Stimulated activated CD8-positive, alpha-beta memory T cell treated with anti-CD3 and anti-CD28 coated beads, Interleukin-12 subunit alpha, Interleukin-12 subunit beta, amount 100 ng/mL, for 1 hour (primary cell): Measurements from ENCODE around the gene MROH7.
"Not testable (repeated sequence)": the region's sequence is repeated elsewhere in the genome, so short reads cannot be mapped to it uniquely, and the experiment has no call there.

Source experiments
- DNase-seq: peaks from one replicate; pipeline ENCODE4 v3.0.0-alpha.2; 2020; ENCODE audit warnings: low read depth

MROH7 gene

DNA sequence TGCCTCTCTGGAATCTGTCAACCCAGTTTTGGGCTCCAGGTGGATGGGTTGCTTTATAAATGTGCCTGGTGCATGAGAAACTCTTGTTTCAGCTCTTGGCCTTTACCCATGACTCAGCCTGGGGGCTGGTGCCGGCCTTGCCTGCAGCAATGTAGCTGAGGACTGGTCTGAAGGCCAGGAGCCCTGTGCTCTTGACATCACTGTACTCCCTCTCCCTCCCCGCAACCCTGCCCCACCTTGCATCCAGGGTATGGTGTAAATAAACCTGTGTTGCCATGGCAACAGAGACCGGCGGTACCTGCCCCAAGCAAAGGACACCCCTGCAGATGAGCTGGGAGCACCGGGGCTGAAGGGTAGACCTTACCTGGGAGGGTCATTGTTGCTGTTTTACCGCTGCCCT lies 31.5 kb upstream of the MROH7 start:
- no peak for DNase-seq

DNA sequence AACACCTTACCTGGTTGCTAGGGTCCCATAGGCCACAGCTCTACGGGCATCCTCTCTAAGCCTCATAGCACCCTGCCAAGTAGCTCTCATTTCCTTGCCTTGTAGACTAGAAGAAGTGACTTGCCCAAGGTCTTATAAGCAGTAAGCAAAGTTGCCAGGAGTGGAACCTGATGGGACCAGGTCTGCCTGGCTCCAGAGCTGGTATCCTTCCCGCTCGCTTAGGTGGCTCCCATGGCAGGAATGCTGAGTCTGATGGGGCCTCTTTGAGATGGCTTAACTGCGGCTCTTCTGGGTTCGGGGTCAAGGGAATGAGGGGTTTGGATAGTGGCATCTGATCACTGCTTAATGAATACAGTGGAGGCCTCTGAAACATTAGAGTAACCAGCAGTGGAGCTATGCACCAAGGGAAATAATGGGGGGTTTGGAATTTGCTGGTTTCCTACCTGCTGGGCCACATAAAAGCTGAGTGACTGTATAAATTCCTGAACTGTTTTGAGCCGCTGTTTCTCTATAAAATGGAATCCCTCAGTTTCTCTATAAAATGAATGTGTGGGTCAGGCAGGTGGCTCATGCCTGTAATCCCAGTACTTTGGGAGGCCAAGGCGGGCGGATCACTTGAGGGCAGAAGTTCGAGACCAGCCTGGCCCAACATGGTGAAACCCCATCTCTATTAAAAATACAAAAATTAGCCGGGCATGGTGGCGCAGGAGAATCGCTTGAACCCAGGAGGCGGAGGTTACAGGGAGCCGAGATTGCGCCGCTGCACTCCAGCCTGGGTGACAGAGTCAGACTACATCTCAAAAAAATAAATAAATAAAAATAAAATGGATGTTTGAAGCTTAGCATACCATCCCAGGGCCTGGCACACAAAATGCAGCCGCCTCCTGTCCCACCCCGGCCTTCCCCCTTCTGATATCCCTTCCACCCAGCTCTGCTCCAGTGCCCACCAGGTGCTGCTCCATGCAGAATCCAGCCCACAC lies 30.7 kb upstream of the MROH7 start:
- DNase-seq = no peak

DNA sequence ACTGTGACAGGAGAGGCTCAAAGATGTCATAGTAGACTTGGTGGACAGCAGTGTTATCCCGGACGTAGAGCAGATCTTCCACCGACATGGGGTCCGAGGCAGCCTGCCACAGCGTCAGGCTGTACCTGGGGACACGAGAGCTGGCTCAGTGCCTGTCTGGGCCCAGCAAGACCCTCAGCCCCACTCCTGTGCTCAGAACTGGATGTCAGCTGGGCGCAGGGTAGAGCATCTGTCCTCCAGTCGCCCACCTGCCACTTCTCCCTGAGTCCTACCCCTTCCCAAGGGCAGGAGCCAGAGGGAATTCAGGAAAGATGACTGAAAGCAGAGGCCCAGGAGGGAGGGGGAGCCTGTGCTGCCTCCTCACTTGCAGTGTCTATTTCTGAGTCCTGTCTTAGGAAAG lies 30.0 kb upstream of the MROH7 start:
- no peak for DNase-seq

DNA sequence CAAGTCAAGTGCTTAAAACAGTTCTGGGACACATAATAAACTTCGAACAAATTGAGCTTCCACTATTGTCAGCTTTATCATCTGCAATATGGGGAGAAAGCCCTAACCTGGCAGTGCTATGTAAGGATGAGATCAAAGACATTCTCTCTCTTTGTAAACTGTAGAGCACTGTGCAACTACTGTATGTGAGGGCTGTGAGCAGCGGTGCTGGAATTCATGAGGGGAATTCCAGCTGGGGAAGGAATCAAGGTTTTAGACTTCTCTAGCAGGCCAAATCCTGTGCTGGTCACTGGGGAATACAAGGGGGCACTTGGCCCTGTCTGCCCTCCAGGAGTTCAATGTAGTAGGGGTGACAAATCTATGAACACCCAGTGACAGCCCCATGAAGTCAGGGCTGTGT lies 27.6 kb upstream of the MROH7 start:
- no peak for DNase-seq

DNA sequence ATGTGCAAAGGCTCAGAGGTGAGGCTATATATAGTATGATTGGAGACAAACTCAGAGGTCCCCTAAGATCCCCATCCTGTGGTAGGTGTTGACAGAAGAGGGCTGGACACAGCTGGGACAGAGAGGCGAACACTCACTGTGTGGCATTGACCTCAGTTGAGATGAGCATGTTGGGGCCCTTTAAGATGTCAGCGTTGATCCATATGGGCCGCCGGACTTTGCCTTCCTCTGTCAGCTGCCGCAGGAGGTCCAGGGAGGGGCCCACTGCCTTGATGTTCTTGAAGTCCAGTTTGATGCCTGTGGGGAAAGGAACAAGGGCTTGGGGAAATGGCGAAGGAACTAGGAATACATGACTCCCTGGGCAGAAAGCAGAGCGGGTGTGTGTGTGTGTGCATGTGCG lies 27.0 kb upstream of the MROH7 start:
- no peak for DNase-seq

DNA sequence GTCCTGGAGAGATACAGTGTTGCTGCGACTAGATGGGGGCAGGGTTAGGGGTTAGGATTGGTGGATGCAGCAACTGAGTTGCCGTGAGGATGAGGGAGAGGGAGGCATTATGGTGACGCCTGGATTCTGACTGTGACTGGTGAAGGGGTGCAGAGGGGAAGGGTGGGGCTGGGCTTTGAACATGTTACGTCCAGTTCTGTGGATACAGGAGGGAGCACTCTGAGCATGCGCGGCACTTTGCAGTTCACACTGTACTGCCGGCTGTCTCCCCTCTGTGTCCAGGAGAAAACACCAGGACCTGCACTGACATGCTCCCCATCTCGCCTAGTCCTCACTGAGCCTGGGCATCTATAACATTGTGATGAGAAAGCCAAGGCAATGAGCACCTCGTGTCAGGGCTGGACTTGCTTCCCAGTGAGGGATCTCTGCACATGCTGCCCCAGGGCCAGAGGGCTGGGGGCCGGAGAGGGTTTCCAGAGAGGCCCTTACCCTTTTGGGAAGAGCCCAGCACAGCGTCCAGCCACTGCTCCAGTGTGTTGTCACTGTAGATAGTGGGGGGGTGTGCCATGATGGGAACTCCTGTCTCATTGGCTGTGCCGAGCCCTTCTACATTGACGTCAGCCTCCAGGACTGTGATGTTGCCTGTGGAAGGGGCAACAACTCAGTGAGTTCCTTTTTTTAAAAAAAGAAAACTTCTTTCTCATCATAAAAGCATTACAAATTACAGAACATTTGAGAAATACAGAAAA lies 25.9 kb upstream of the MROH7 start:
- DNase-seq = no peak

DNA sequence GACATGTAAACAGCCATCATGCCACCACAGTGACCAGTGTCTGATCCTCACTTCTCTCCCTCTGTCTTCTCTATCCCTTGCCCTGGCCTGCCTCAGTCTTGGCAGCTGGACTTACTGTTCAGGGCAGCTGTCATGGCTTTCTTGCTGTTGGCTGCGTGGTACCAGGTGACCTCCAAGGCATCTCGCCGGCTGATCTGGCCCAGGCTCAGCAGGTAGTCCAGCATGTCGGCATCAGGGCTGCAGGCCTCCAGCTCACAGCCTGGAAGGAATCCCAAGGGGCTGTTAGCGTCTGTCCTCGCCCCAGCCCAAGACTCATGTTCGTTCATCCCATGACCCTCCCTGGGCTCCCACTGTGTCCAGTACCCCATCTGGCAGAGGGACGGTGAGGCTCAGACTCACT lies 21.8 kb upstream of the MROH7 start:
- DNase-seq = no peak

DNA sequence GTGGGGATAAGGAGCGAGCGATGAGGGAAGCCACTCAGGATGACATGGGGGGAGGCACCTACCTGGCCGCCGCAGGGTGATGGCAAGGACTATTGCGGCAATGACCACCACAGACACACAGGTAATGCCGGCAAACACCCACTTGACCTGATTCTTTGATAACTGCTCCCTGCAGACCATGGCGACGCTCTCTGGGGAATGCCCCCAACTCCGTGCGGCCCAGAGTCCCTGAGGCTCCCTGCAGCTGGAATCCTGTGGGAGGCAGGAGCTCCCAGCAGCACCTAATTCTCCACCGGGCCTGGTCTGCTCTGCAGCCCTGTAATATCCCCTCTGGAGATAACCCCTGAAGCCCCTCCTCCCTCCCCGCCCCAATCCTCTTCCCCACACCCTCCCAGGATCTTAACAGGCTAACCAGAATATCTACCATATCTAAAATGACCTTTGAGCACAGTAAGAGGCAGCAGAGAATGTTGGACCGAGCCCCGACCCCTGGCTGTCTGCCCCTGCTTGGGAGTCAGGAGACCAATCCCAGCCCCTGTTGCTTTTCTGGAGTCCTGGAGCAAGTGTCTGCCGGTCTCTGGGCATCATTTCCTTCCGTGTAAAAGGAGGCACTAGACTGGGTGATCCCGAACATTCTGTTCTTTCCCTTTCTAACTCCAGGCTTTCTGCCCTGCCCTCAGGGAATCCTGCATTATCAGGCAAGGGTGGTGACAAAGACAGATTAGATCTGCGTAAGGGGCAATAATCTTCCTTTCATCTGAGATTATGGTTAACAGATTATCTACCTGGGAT lies 18.2 kb upstream of the MROH7 start, which contains the start of gene FAM151A:
TSS of gene FAM151A (minus strand) at position 310 of the 792 bp plus-strand sequence. CDS start at position 180, 130 bp downstream.
- no peak for DNase-seq

DNA sequence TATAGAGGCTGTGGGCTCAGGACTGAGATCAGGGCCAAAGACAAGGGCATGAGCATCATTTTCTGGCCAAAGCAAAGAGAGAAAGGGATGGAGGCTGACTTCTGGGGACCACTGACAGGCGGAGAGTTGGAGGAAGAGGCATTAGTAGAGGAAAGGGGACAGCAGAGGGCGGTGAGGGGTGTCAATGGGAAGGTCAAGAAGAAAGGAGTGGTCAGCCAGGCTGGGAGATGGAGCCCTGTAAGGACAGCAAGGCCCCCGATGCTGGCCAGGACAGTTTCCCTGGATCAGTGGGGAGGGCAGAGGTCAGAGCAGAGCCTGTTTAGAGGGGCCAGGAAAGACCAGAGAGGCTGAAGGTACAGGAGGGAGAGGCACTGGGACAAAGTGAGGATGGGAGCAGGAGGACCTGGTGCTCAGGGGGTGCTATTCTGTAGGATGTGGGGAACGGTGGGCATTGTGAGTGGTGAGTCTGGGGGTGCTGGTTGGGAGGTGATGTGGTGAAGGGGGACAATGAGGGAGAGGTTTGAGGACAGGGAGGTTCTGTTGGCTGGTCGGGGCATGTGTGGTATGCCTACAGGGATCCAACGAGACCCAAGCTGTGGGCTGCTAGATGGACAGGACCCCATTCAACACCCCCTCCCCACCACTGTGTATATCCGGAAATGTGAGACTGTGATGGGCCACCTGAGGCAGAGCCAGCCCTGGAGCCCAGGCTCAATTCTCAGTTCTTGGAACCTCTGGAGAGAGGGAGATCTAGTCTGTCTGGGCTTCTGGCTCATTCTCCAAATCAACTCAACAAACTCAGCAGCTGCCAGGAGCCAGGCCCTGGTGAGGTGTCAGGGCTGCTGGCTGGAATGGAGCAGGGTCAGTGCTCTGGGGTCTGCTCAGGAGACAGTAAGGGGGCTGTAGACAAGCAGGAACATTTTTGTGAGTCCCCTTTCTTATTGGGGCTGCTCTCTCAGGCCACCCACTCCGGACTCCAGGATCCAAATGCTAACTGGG lies 16.8 kb upstream of the MROH7 start:
- DNase-seq = no peak

DNA sequence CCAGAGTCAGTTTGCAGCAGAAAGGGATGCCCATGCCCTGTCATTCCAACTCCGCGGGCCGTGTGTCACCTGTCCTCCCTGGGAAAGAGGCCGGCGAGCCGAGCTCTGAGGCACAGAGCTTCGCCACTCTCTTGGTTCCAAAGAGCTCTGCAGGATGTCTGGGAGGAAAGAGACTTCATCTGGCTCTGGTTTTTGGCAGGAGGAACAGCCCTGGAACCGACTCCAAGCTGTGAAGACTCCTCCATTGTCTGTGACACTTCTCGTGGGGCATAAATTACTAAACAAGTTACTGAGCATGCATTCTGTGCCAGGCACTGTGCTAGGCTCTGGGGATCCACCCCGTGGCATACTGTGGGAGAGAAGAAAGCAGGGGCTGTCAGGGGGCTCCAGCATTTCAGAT lies 14.4 kb upstream of the MROH7 start:
- DNase-seq = no peak

DNA sequence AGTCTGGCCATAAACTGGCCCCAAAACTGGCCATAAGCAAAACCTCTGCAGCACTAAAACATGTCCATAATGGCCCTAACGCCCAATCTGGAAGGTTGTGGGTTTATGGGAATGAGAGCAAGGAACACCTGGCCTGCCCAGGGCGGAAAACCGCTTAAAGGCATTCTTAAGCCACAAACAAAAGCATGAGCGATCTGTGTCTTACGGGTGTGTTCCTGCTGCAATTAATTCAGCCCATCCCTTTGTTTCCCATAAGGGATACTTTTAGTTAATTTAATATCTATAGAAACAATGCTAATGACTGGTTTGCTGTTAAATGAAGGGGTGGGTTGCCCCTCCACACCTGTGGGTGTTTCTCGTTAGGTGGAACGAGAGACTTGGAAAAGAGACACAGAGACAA lies 5.8 kb upstream of the MROH7 start:
- not testable (repeated sequence) for DNase-seq

DNA sequence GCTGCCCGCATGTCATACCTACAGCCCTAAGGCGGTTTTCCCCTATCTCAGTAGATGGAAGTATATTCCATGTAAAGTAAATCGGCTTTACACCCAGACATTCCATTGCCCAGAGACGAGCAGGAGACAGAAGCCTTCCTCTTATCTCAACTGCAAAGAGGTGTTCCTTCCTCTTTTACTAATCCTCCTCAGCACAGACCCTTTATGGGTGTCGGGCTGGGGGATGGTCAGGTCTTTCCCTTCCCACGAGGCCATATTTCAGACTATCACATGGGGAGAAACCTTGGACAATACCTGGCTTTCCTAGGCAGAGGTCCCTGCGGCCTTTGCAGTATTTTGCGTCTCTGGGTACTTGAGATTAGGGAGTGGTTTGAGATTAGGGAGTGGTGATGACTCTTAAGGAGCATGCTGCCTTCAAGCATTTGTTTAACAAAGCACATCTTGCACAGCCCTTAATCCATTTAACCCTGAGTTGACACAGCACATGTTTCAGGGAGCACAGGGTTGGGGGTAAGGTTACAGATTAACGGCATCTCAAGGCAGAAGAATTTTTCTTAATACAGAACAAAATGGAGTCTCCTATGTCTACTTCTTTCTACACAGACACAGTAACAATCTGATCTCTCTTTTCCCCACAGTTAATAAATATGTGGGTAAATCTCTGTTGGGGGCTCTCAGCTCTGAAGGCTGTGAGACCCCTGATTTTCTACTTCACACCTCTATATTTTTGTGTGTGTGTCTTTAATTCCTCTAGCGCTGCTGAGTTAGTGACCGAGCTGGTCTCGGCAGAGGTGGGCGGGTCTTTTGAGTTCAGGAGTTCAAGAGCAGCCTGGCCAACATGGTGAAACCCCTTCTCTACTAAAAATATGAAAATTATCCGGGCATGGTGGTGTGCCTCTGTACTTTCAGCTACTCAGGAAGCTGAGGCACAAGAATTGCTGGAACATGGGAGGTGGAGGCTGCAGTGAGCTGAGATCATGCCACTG lies 4.8 kb upstream of the MROH7 start:
- DNase-seq = not testable (repeated sequence)

DNA sequence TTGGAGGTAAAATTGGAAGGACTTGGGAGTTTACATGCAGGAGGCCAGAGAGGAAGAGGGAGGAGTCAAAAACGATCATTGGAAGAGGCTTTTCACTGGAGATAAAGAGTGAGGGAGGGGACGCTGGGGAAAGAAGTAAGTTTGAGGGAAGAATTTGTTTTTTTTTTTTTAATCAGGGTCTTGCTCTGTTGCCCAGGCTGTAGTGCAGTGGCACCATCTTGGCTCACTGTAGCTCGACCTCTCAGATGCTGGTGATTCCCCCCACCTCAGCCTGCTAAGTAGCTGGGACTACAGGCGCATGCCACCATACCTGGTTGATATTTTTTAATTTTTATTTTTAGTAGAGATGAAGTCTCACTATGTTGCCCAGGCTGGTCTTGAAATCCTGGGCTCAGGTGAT lies 1.2 kb upstream of the MROH7 start:
- DNase-seq = no peak

DNA sequence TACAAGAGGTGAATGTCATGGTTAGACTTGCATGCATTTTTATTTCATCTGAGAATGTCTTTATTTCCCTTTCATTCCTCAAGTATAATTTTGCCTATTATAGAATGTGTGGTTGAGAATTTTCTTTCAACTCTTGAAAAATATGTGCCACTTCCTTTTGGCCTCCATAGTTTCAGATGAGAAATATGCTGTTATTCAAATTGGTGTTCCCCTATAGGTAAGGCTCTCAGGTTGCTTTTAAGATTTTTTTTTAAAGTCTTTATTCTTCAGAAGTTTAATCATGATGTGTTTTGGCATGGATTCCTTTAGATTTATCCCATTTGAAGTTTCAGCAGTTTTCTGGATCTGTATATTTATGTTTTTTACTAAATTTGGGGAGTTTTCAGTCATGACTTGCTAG lies 2.1 kb downstream of the MROH7 start:
- DNase-seq = no peak

DNA sequence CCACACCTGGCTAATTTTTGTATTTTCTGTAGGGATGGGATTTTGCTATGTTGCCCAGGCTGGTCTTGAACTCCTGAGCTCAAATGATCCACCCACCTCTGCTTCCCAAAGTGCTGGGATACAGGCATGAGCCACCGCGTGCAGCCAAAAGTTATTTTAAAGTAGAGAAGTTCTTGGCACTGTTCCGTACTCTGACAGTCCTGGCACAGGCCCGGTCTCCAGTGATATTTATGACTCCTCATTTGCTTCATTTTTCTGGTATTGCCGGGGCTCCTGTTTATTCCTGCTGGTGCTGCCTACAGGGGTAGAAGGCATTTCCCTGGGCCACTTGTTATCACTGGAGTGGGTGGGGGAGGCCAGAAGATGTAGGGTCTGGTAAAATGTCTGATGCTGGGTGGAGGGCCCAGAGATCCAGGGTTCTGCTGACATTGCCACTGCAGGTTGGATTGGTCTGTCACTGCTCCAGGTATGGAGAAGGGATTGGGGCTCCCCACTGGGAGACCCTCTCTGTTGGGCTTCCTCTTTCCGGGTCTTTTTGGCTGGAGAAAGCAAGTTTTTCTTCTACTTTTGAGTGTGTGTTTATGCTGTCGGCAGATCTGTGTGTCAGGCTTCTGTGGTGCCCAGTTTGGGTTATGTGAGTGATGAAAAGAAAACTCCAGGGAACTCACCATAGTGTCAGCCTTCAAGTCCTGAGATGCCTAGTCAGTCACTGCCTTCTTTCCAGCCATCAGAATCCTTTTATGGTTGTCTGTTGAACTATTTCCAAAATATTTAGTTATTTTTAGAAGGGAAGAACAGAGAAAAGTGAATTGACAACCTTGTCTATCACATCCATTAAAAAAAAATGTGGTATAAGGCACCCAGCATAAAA lies 4.5 kb downstream of the MROH7 start:
- DNase-seq = no peak

DNA sequence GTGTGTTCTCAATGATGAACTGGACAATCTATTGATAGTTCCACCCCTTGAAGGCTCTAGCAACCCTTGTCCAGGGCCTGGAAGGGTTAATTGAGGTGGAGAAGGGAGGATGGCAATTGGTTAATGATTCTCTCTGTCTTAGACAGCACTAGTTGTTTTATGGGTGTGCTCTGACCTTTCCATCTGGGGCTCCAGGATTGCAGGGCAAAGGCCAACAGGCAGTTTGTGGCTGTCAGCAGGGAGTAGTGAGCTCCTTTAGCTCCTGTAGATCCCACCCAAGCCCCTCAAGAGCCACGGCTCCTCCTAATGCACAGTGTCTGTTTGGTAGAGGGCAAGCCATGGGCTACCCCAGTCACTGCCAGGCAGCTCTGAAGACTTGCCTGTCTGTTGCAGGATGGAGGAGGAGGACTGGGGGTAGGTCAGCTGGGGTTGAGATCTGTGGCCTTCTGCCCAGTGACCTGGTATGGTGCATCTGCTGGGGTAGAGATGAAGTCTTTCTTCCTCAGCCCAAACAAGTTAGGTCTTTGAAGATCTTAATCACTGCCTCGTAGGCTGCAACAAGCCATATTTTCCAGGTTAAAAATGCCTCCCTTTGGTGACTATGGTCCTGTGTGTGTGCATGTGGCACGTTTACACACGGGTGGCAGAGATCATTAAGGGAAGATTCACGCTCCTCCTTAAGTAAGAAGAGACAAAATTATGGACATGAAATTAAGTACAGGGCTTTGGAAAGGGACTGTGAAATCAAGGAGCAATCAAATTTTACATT lies 7.7 kb downstream of the MROH7 start:
- no peak for DNase-seq

DNA sequence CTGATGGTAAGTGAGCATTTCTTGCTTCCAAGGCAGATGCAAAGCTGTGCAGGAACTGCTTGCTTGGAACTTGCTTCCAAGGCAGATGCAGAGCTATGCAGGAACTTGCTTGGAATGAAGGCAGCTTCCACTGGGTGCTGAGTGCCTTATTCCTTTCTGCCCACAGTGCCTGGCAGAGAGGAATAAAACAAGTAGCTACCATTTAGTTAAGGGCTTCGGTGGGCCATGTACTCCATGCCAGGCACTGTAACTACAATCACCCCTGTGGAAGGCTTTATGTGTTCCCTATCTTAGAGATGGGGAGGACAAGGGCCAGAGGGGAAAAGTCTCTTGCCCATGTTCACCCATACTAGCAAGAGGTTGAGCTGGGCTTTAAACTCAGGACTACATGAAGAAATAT lies 8.3 kb downstream of the MROH7 start:
- DNase-seq = no peak

DNA sequence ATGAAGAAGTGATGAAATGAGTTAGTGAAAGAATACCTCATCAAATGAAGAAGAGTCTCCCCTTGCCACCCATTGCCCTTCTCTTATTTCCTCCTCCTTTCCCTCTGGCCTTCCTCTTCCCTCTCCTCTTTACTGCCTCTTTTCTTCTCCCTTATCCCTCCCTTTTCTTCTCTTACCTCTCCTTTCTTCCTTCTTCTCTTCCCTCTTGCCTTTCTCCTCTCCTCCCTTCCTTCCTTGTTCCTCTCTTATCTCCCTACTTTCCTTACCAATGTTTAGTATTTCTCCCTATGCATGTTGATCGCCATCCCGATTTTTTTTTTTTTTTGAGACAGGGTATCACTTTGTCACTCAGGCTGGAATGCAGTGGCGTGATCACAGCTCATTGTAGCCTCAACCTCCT lies 8.8 kb downstream of the MROH7 start:
- no peak for DNase-seq
